K562 (cell line): ENCODE data around the gene CBFA2T2. TPM values are rescaled to one million over a fixed set of nuclear protein-coding genes. Genes with fewer than 3 reads are reported as not detected.

ENCODE experiments used
- COPS2 ChIP-seq: fragments of 450-650 bp; conservative IDR thresholded peaks from 2 replicates; pipeline ENCODE4 v1.6.1; 2016; ENCODE audit warnings: mild to moderate bottlenecking, moderate library complexity
- KHSRP ChIP-seq: fragments of 450-650 bp; IDR thresholded peaks from 2 replicates; pipeline ENCODE4 v1.6.1; 2017
- KLF13 ChIP-seq: fragments of 450-650 bp; IDR thresholded peaks from 2 replicates; pipeline ENCODE4 v1.6.1; 2016; ENCODE audit warnings: missing genetic modification characterization, low read depth, mild to moderate bottlenecking, missing compliant biosample characterization, moderate library complexity, borderline replicate concordance
- PRPF4 ChIP-seq: fragments of 200-400 bp; formaldehyde crosslinking; IDR thresholded peaks from one replicate; pipeline ENCODE4 v1.6.1; 2017; ENCODE audit warnings: low read length, low read depth, mild to moderate bottlenecking; ENCODE audit not compliant: insufficient read depth, poor library complexity, severe bottlenecking
- SMAD3 ChIP-seq: fragments of 450-650 bp; formaldehyde crosslinking; conservative IDR thresholded peaks from 2 replicates; pipeline ENCODE4 v1.4.0; 2020; ENCODE audit warnings: mild to moderate bottlenecking
- SMAD4 ChIP-seq: fragments of 250-450 bp; sonication (Bioruptor Pico); conservative IDR thresholded peaks from 2 replicates; pipeline ENCODE4 v1.8.0; 2021; ENCODE audit warnings: inconsistent platforms, mild to moderate bottlenecking, moderate library complexity
- SRSF9 ChIP-seq: fragments of 200-400 bp; formaldehyde crosslinking; IDR thresholded peaks from 2 replicates; pipeline ENCODE4 v1.6.1; 2017; ENCODE audit warnings: low read depth, low read length, borderline replicate concordance
- ZBED1 ChIP-seq: IDR thresholded peaks from 2 replicates; pipeline ENCODE4 v1.6.1; 2014
- ZC3H11A ChIP-seq: IDR thresholded peaks from 2 replicates; pipeline ENCODE4 v1.6.1; 2012; ENCODE audit warnings: low read depth, low read length, improper control_type of control experiment
- ZNF121 ChIP-seq: sonication (generic); formaldehyde crosslinking; conservative IDR thresholded peaks from 2 replicates; pipeline ENCODE4 v1.8.0; 2022; ENCODE audit warnings: missing genetic modification reagents
- ZNF347 ChIP-seq: fragments of 450-650 bp; formaldehyde crosslinking; IDR thresholded peaks from 2 replicates; pipeline ENCODE4 v1.4.0; 2020; ENCODE audit warnings: low read depth, mild to moderate bottlenecking, moderate library complexity
- ZNF408 ChIP-seq: fragments of 250-450 bp; sonication (Bioruptor Pico); IDR thresholded peaks from 2 replicates; pipeline ENCODE4 v1.4.0; 2020; ENCODE audit warnings: low read depth, mild to moderate bottlenecking, moderate library complexity
- ZNF551 ChIP-seq: fragments of 250-450 bp; sonication (Bioruptor Pico); IDR thresholded peaks from 2 replicates; pipeline ENCODE4 v1.5.0; 2021; ENCODE audit warnings: mild to moderate bottlenecking, moderate library complexity
- polyA plus RNA-seq, 8 experiments: library from polyadenylated mRNA; depleted of rRNA in 4 of 8; stranded (reverse) in 5 of 8; unstranded in 3 of 8; fragments of >200 nt; fragmentation: Nextera tagmentation in 2 of 8; fragmentation: Illumina TruSeq in 1 of 8; extraction: Ambion mirVana in 2 of 8; extraction: Trizol in 1 of 8; gene quantifications; 2 replicates each; pipeline versions ENCODE4 v1.2.1 to v1.2.3, GENCODE V29; 2011 to 2014; ENCODE audit warnings: inconsistent platforms in 1 of 8, missing spikeins in 1 of 8
- total RNA-seq, 7 experiments: library from RNA; depleted of rRNA in 6 of 7; stranded (reverse); fragments of >200 nt in 6 of 7; fragmentation: Illumina TruSeq in 2 of 7; extraction: Trizol in 2 of 7; gene quantifications; 2 replicates each; pipeline versions ENCODE4 v1.2.1 to v1.2.3, GENCODE V29; 2011 to 2021; ENCODE audit warnings: low replicate concordance in 1 of 7
- TF ChIP-seq, protein P1 (sequence below): fragments of 250-450 bp; sonication (Bioruptor Pico); IDR thresholded peaks from 2 replicates; pipeline ENCODE4 v1.5.0; 2020; ENCODE audit warnings: mild to moderate bottlenecking, borderline replicate concordance
- TF ChIP-seq, protein P2 (sequence below): sonication (generic); formaldehyde crosslinking; IDR thresholded peaks from 2 replicates; pipeline ENCODE4 v1.8.0; 2022; ENCODE audit warnings: mild to moderate bottlenecking, low read depth, missing genetic modification reagents
- TF ChIP-seq, protein P3 (sequence below): fragments of 450-650 bp; IDR thresholded peaks from 2 replicates; pipeline ENCODE4 v1.6.1; 2016; ENCODE audit warnings: missing biosample characterization, missing genetic modification characterization
- TF ChIP-seq, protein P4 (sequence below): sonication (generic); formaldehyde crosslinking; IDR thresholded peaks from 2 replicates; pipeline ENCODE4 v1.4.0; 2020; ENCODE audit warnings: mild to moderate bottlenecking, missing genetic modification reagents
- TF ChIP-seq, protein P5 (sequence below): sonication (generic); formaldehyde crosslinking; IDR thresholded peaks from 2 replicates; pipeline ENCODE4 v1.8.0; 2023; ENCODE audit warnings: missing genetic modification reagents, mild to moderate bottlenecking, borderline replicate concordance

The CBFA2T2 gene
- total and polyA plus RNA-seq, 9 of the 15 experiments (the other 6 are each of a cell fraction or from before 2014, with no cell fraction given): 0.27 to 9.6 (median 5.8) TPM

DNA sequence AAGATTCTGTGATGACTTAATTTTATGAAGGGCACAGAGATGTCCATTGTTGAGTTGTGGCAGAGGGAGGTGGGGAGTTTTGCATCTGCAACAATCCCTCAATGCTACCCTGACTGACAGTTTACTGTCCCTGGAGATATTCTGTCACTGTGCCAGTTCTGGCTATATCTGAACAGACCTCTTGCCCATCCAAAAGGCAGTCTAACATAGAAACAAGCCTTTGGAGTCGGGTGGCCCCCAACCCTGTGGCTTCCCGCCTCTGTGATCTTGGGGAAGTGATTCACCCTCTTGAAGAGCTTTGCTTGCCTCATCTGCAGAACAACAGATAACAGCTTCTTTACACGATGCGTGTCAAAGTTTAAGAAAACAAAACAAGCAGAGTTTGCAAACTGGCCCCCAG, 200.1 kb downstream of the CBFA2T2 start (continued):
- TF ChIP-seq KLF13 (tag): no peak
- TF ChIP-seq, protein P1, sequence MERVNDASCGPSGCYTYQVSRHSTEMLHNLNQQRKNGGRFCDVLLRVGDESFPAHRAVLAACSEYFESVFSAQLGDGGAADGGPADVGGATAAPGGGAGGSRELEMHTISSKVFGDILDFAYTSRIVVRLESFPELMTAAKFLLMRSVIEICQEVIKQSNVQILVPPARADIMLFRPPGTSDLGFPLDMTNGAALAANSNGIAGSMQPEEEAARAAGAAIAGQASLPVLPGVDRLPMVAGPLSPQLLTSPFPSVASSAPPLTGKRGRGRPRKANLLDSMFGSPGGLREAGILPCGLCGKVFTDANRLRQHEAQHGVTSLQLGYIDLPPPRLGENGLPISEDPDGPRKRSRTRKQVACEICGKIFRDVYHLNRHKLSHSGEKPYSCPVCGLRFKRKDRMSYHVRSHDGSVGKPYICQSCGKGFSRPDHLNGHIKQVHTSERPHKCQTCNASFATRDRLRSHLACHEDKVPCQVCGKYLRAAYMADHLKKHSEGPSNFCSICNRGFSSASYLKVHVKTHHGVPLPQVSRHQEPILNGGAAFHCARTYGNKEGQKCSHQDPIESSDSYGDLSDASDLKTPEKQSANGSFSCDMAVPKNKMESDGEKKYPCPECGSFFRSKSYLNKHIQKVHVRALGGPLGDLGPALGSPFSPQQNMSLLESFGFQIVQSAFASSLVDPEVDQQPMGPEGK: no peak
- no peak for TF ChIP-seq SRSF9
- TF ChIP-seq, protein P2, sequence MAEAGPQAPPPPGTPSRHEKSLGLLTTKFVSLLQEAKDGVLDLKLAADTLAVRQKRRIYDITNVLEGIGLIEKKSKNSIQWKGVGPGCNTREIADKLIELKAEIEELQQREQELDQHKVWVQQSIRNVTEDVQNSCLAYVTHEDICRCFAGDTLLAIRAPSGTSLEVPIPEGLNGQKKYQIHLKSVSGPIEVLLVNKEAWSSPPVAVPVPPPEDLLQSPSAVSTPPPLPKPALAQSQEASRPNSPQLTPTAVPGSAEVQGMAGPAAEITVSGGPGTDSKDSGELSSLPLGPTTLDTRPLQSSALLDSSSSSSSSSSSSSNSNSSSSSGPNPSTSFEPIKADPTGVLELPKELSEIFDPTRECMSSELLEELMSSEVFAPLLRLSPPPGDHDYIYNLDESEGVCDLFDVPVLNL (CRISPR knock-in tag): no peak
- TF ChIP-seq, protein P3, sequence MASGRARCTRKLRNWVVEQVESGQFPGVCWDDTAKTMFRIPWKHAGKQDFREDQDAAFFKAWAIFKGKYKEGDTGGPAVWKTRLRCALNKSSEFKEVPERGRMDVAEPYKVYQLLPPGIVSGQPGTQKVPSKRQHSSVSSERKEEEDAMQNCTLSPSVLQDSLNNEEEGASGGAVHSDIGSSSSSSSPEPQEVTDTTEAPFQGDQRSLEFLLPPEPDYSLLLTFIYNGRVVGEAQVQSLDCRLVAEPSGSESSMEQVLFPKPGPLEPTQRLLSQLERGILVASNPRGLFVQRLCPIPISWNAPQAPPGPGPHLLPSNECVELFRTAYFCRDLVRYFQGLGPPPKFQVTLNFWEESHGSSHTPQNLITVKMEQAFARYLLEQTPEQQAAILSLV (tag): no peak
- TF ChIP-seq KHSRP: no peak
- TF ChIP-seq SMAD4: peak; percentile 54; the same call in 1 of the 2 replicates
- no peak for TF ChIP-seq ZNF408 (CRISPR knock-in tag)
- no peak for TF ChIP-seq ZC3H11A
- TF ChIP-seq ZNF121: no peak
- no peak for TF ChIP-seq ZNF551 (CRISPR knock-in tag)
- TF ChIP-seq COPS2: no peak
- TF ChIP-seq, protein P4, sequence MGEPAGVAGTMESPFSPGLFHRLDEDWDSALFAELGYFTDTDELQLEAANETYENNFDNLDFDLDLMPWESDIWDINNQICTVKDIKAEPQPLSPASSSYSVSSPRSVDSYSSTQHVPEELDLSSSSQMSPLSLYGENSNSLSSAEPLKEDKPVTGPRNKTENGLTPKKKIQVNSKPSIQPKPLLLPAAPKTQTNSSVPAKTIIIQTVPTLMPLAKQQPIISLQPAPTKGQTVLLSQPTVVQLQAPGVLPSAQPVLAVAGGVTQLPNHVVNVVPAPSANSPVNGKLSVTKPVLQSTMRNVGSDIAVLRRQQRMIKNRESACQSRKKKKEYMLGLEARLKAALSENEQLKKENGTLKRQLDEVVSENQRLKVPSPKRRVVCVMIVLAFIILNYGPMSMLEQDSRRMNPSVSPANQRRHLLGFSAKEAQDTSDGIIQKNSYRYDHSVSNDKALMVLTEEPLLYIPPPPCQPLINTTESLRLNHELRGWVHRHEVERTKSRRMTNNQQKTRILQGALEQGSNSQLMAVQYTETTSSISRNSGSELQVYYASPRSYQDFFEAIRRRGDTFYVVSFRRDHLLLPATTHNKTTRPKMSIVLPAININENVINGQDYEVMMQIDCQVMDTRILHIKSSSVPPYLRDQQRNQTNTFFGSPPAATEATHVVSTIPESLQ: no peak
- TF ChIP-seq SMAD3 (CRISPR knock-in tag): no peak
- no peak for TF ChIP-seq PRPF4
- TF ChIP-seq, protein P5, sequence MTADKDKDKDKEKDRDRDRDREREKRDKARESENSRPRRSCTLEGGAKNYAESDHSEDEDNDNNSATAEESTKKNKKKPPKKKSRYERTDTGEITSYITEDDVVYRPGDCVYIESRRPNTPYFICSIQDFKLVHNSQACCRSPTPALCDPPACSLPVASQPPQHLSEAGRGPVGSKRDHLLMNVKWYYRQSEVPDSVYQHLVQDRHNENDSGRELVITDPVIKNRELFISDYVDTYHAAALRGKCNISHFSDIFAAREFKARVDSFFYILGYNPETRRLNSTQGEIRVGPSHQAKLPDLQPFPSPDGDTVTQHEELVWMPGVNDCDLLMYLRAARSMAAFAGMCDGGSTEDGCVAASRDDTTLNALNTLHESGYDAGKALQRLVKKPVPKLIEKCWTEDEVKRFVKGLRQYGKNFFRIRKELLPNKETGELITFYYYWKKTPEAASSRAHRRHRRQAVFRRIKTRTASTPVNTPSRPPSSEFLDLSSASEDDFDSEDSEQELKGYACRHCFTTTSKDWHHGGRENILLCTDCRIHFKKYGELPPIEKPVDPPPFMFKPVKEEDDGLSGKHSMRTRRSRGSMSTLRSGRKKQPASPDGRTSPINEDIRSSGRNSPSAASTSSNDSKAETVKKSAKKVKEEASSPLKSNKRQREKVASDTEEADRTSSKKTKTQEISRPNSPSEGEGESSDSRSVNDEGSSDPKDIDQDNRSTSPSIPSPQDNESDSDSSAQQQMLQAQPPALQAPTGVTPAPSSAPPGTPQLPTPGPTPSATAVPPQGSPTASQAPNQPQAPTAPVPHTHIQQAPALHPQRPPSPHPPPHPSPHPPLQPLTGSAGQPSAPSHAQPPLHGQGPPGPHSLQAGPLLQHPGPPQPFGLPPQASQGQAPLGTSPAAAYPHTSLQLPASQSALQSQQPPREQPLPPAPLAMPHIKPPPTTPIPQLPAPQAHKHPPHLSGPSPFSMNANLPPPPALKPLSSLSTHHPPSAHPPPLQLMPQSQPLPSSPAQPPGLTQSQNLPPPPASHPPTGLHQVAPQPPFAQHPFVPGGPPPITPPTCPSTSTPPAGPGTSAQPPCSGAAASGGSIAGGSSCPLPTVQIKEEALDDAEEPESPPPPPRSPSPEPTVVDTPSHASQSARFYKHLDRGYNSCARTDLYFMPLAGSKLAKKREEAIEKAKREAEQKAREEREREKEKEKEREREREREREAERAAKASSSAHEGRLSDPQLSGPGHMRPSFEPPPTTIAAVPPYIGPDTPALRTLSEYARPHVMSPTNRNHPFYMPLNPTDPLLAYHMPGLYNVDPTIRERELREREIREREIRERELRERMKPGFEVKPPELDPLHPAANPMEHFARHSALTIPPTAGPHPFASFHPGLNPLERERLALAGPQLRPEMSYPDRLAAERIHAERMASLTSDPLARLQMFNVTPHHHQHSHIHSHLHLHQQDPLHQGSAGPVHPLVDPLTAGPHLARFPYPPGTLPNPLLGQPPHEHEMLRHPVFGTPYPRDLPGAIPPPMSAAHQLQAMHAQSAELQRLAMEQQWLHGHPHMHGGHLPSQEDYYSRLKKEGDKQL: no peak
- no peak for TF ChIP-seq ZBED1
- no peak for TF ChIP-seq ZNF347 (CRISPR knock-in tag)
